ENCODE results near the gene CBX7.

- TF ChIP-seq POU5F1 (IDR thresholded peaks at IDR 0.05; ENCODE audit: borderline replicate concordance, low read depth, low read length, partially characterized antibody) (no peak), CTCF (IDR thresholded peaks at IDR 0.05 in 2 of 3, conservative IDR thresholded peaks at IDR 0.05 in 1 of 3; ENCODE audit: insufficient read depth in 2 of 3, low read depth in 1 of 3, low read length in 3 of 3) (no peak)
Observed at GRCh38 chr22:39120983-39121382, 31.5 kb downstream of the CBX7 start.

Measured in K562 (cell line).